ENCODE results near the gene OR4S1.

The OR4S1 gene

GRCh38 chr11:48354677-48355076 lies 48.7 kb downstream of the OR4S1 start:
- Mint-ChIP-seq H3K9me3 (peaks cover 12% of the 10 kb centered on the region), H3K4me1 (no peaks in the 10 kb centered on the region), H3K36me3 (ENCODE audit: insufficient read depth) (no peaks in the 10 kb centered on the region), H3K27me3 (peaks cover 10% of the 10 kb centered on the region), H3K27ac (ENCODE audit: low read depth) (no peak overlapping the region), H3K4me3 (no peak overlapping the region)
- no peak for ATAC-seq (replicated peaks; ENCODE audit: extremely low read depth, poor library complexity, severe bottlenecking)
- DNase-seq (ENCODE audit: low spot score in 2 of 2): no peak
